Astrocyte (in vitro differentiated cells and primary cell): ENCODE data around the gene CLEC16A. TPM values are rescaled to one million over a fixed set of nuclear protein-coding genes. Genes with fewer than 3 reads are reported as not detected.

ENCODE experiments used
- DNase-seq: peaks from one replicate; pipeline ENCODE4 v3.0.0-alpha.2; 2010; ENCODE audit warnings: low read depth
- FAIRE-seq: peaks from 2 replicates; lab custom pipeline; 2011; peaks lifted over from hg19 to GRCh38; lab: Jason Lieb, UNC
- H2AFZ ChIP-seq: 2 replicates; pipeline ENCODE4 v1.6.0; 2012; ENCODE audit warnings: low read depth, low read length, inconsistent platforms
- H3K27ac ChIP-seq: 2 replicates; pipeline ENCODE4 v1.5.1; 2011; ENCODE audit warnings: low read depth, low read length, inconsistent platforms
- H3K27me3 ChIP-seq: 2 replicates; pipeline ENCODE4 v1.6.0; 2011; ENCODE audit warnings: low read length, inconsistent platforms; ENCODE audit not compliant: insufficient read depth
- H3K36me3 ChIP-seq: 2 replicates; pipeline ENCODE4 v1.5.1; 2011; ENCODE audit warnings: low read length, inconsistent platforms; ENCODE audit not compliant: insufficient read depth
- H3K4me1 ChIP-seq: 2 replicates; pipeline ENCODE4 v1.5.1; 2011; ENCODE audit warnings: low read length, inconsistent platforms; ENCODE audit not compliant: insufficient read depth
- H3K4me2 ChIP-seq: 2 replicates; pipeline ENCODE4 v1.6.0; 2012; ENCODE audit warnings: low read length, inconsistent platforms
- H3K4me3 ChIP-seq: 2 replicates; pipeline ENCODE4 v1.5.1; 2011; ENCODE audit warnings: low read depth, mild to moderate bottlenecking, low read length, inconsistent platforms; ENCODE audit not compliant: insufficient read depth
- H3K79me2 ChIP-seq: 2 replicates; pipeline ENCODE4 v1.6.0; 2012; ENCODE audit warnings: mild to moderate bottlenecking, low read length, inconsistent platforms; ENCODE audit not compliant: insufficient read depth
- H3K9ac ChIP-seq: 2 replicates; pipeline ENCODE4 v1.6.0; 2012; ENCODE audit warnings: mild to moderate bottlenecking, low read length, inconsistent platforms
- H3K9me3 ChIP-seq: 2 replicates; pipeline ENCODE4 v1.5.1; 2012; ENCODE audit warnings: low read depth, mild to moderate bottlenecking, low read length, inconsistent platforms; ENCODE audit not compliant: insufficient read depth
- H4K20me1 ChIP-seq: 2 replicates; pipeline ENCODE4 v1.6.0; 2012; ENCODE audit warnings: low read length, inconsistent platforms; ENCODE audit not compliant: insufficient read depth
- H3K27ac Mint-ChIP-seq: one replicate; pipeline ENCODE4 v1.8.0; 2021; ENCODE audit warnings: mild to moderate bottlenecking, mixed read lengths; ENCODE audit not compliant: unreplicated experiment
- H3K27me3 Mint-ChIP-seq: one replicate; pipeline ENCODE4 v1.8.0; 2021; ENCODE audit warnings: low read depth, mixed read lengths; ENCODE audit not compliant: unreplicated experiment
- H3K36me3 Mint-ChIP-seq: one replicate; pipeline ENCODE4 v1.8.0; 2021; ENCODE audit warnings: low read depth, mixed read lengths; ENCODE audit not compliant: unreplicated experiment
- H3K4me1 Mint-ChIP-seq: one replicate; pipeline ENCODE4 v1.8.0; 2021; ENCODE audit warnings: low read depth, mixed read lengths; ENCODE audit not compliant: unreplicated experiment
- H3K4me3 Mint-ChIP-seq: one replicate; pipeline ENCODE4 v1.8.0; 2021; ENCODE audit warnings: mild to moderate bottlenecking, moderate library complexity, mixed read lengths; ENCODE audit not compliant: unreplicated experiment
- H3K9me3 Mint-ChIP-seq: one replicate; pipeline ENCODE4 v1.8.0; 2021; ENCODE audit warnings: mild to moderate bottlenecking, mixed read lengths; ENCODE audit not compliant: unreplicated experiment
- CTCF ChIP-seq: IDR thresholded peaks from 2 replicates; pipeline ENCODE4 v1.5.1; 2011; ENCODE audit warnings: low read depth, mild to moderate bottlenecking, inconsistent platforms, low read length, moderate library complexity; ENCODE audit not compliant: insufficient read depth
- EZH2 ChIP-seq: IDR thresholded peaks from 2 replicates; pipeline ENCODE4 v1.6.1; 2012; ENCODE audit warnings: mild to moderate bottlenecking, low read length, inconsistent platforms; ENCODE audit not compliant: insufficient read depth
- total RNA-seq: library from RNA; stranded (reverse); gene quantifications from 2 replicates; pipeline ENCODE4 v1.2.1, GENCODE V29; 2021

The CLEC16A gene
- total RNA-seq, 1 donor from 2014 or later = 31.7 TPM

GRCh38 chr16:11098601-11099390 is 154.4 kb downstream of the CLEC16A start:
- peaks cover 44% of the 10 kb centered on the region for H3K4me1 ChIP-seq
- no peaks in the 10 kb centered on the region for H3K36me3 ChIP-seq
- H3K27ac Mint-ChIP-seq = no peak overlapping the region
- FAIRE-seq = no peak
- H3K4me3 ChIP-seq = no peak overlapping the region
- H3K27me3 Mint-ChIP-seq = no peaks in the 10 kb centered on the region
- no peak overlapping the region for H3K27ac ChIP-seq
- H3K36me3 Mint-ChIP-seq = peaks cover 5% of the 10 kb centered on the region
- peaks cover 48% of the 10 kb centered on the region for H3K4me1 Mint-ChIP-seq
- H3K4me3 Mint-ChIP-seq = no peak overlapping the region
- no peak overlapping the region for H3K9ac ChIP-seq
- H3K9me3 Mint-ChIP-seq = no peaks in the 10 kb centered on the region
- no peak overlapping the region for H2AFZ ChIP-seq
- H4K20me1 ChIP-seq = no peaks in the 10 kb centered on the region
- H3K9me3 ChIP-seq = no peaks in the 10 kb centered on the region
- DNase-seq = no peak
- no peak for TF ChIP-seq EZH2
- no peak for TF ChIP-seq CTCF
- no peak overlapping the region for H3K4me2 ChIP-seq
- H3K27me3 ChIP-seq = no peaks in the 10 kb centered on the region
- no peaks in the 10 kb centered on the region for H3K79me2 ChIP-seq

- Histone ChIP-seq H3K36me3 (no peaks in the 10 kb centered on the region), H3K4me1 (peaks cover 41% of the 10 kb centered on the region), H3K79me2 (no peaks in the 10 kb centered on the region), H3K4me3 (no peak overlapping the region), H3K9me3 (no peaks in the 10 kb centered on the region), H4K20me1 (no peaks in the 10 kb centered on the region), H3K9ac (peak overlapping the region; percentile 74), H3K27me3 (no peaks in the 10 kb centered on the region), H2AFZ (no peak overlapping the region), H3K27ac (peak overlapping the region; percentile 94), H3K4me2 (peak overlapping the region; percentile 61)
- H3K9me3 Mint-ChIP-seq = no peaks in the 10 kb centered on the region
- no peak for FAIRE-seq
- peaks cover 40% of the 10 kb centered on the region for H3K4me1 Mint-ChIP-seq
- no peak for DNase-seq
- no peaks in the 10 kb centered on the region for H3K27me3 Mint-ChIP-seq
- peak overlapping the region; percentile 87 for H3K27ac Mint-ChIP-seq
- TF ChIP-seq EZH2 (no peak), CTCF (no peak)
- peaks cover 6% of the 10 kb centered on the region for H3K36me3 Mint-ChIP-seq
- H3K4me3 Mint-ChIP-seq = peak overlapping the region; percentile 50
Observed at GRCh38 chr16:11099672-11100205, 155.4 kb downstream of the CLEC16A start.

- H3K27ac ChIP-seq = peak overlapping the region; percentile 94
- Mint-ChIP-seq H3K9me3 (no peaks in the 10 kb centered on the region), H3K4me3 (peak overlapping the region; percentile 50), H3K4me1 (peaks cover 37% of the 10 kb centered on the region), H3K27ac (peak overlapping the region; percentile 87), H3K27me3 (no peaks in the 10 kb centered on the region), H3K36me3 (peaks cover 6% of the 10 kb centered on the region)
- no peaks in the 10 kb centered on the region for H4K20me1 ChIP-seq
- H3K9ac ChIP-seq = peak overlapping the region; percentile 74
- no peaks in the 10 kb centered on the region for H3K79me2 ChIP-seq
- peaks cover 42% of the 10 kb centered on the region for H3K4me1 ChIP-seq
- H3K4me2 ChIP-seq = peak overlapping the region; percentile 61
- H3K27me3 ChIP-seq = no peaks in the 10 kb centered on the region
- no peak overlapping the region for H3K4me3 ChIP-seq
- TF ChIP-seq EZH2 (no peak), CTCF (peak; percentile 55)
- H3K9me3 ChIP-seq = no peaks in the 10 kb centered on the region
- H2AFZ ChIP-seq = no peak overlapping the region
- DNase-seq = peak; percentile 99
- H3K36me3 ChIP-seq = no peaks in the 10 kb centered on the region
- peak; percentile 23 for FAIRE-seq
Observed at GRCh38 chr16:11100239-11100750, 155.9 kb downstream of the CLEC16A start.
